SU-DHL-6 (cell line): ENCODE measurements around the gene DNAH12.

Experiments used
- EZH2phosphoT487 ChIP-seq: fragments of 200-600 bp; sonication (generic), shearing (Covaris generic); conservative IDR thresholded peaks from 2 replicates; pipeline ENCODE4 v1.6.1; 2018; ENCODE audit warnings: mild to moderate bottlenecking, antibody characterized with exemption, low read length, moderate library complexity, mixed read lengths
- TF ChIP-seq, protein P1 (sequence below): fragments of 200-600 bp; sonication (generic); IDR thresholded peaks from one replicate; pipeline ENCODE4 v1.5.1; 2017; ENCODE audit warnings: antibody characterized with exemption, mild to moderate bottlenecking, low read length, moderate library complexity; ENCODE audit not compliant: insufficient read depth, poor library complexity, severe bottlenecking

DNA sequence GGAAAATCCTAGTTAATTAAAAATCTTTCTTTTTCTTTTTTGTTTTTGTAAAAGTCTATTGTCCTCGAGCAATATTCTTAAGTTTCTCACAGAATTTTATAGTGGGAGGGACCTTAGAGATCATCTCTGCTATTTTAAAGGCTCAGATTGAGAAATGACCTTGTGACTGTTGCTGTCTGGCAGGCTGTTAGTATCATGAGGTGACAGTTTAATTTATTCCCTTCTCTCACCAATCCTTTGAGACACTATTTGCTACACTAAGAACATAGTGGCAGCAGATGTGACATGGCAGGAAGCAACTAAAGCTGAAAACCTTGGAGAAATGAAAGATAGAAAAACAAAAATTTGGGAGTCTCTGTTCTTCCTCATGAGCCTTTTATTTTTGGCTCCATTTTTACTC, 291.7 kb downstream of the DNAH12 start:
- no peak for TF ChIP-seq EZH2phosphoT487
- TF ChIP-seq, protein P1, sequence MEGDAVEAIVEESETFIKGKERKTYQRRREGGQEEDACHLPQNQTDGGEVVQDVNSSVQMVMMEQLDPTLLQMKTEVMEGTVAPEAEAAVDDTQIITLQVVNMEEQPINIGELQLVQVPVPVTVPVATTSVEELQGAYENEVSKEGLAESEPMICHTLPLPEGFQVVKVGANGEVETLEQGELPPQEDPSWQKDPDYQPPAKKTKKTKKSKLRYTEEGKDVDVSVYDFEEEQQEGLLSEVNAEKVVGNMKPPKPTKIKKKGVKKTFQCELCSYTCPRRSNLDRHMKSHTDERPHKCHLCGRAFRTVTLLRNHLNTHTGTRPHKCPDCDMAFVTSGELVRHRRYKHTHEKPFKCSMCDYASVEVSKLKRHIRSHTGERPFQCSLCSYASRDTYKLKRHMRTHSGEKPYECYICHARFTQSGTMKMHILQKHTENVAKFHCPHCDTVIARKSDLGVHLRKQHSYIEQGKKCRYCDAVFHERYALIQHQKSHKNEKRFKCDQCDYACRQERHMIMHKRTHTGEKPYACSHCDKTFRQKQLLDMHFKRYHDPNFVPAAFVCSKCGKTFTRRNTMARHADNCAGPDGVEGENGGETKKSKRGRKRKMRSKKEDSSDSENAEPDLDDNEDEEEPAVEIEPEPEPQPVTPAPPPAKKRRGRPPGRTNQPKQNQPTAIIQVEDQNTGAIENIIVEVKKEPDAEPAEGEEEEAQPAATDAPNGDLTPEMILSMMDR: no peak
